Sigmoid colon (tissue), 7 donors: Measurements from ENCODE around the gene TPGS1. TPM values are rescaled to one million over a fixed set of nuclear protein-coding genes. Genes with fewer than 3 reads are reported as not detected.

Experiments
- DNase-seq: peaks from one replicate; pipeline ENCODE4 v3.0.0-alpha.2; 2019
- H3K27ac ChIP-seq, 4 donors: fragments of 200-600 bp; sonication (generic); one replicate each; pipeline ENCODE4 v1.5.1; 2016 to 2019; ENCODE audit warnings: mild to moderate bottlenecking in 1 of 4
- H3K27me3 ChIP-seq, 3 donors: fragments of 200-600 bp; sonication (generic); one replicate each; pipeline ENCODE4 v1.5.1; 2019; ENCODE audit warnings: mild to moderate bottlenecking in 1 of 3
- H3K36me3 ChIP-seq, 4 donors: fragments of 200-600 bp; sonication (generic); one replicate each; pipeline ENCODE4 v1.5.1; 2016 to 2019
- H3K4me1 ChIP-seq, 4 donors: fragments of 200-600 bp; sonication (generic); one replicate each; pipeline ENCODE4 v1.5.1; 2017 to 2019
- H3K4me3 ChIP-seq, 4 donors: fragments of 200-600 bp; sonication (generic); one replicate each; pipeline ENCODE4 v1.5.1; 2017 to 2019; ENCODE audit warnings: mild to moderate bottlenecking in 2 of 4, moderate library complexity in 1 of 4
- H3K9me3 ChIP-seq, 4 donors: fragments of 200-600 bp in 3 of 4; sonication (generic) in 3 of 4; one replicate each; pipeline versions ENCODE4 v1.5.1 to v1.6.1; 2013 to 2019
- EP300 ChIP-seq, 4 donors: sonication (generic); formaldehyde crosslinking; IDR thresholded peaks; one replicate each; pipeline ENCODE4 v1.6.1; 2017; ENCODE audit warnings: antibody characterized with exemption in 4 of 4
- POLR2A ChIP-seq, 2 donors: fragments of 450-650 bp; IDR thresholded peaks; one replicate each; pipeline ENCODE4 v1.6.1; 2016; ENCODE audit warnings: antibody characterized with exemption in 2 of 2, mild to moderate bottlenecking in 2 of 2, moderate library complexity in 2 of 2
- POLR2AphosphoS5 ChIP-seq, 4 donors: sonication (generic); formaldehyde crosslinking; IDR thresholded peaks; one replicate each; pipeline ENCODE4 v1.6.1; 2017; ENCODE audit warnings: antibody characterized with exemption in 4 of 4
- WGBS, 2 donors: extraction: QIAGEN DNeasy Blood & Tissue Kit; methylation state at CpG; one replicate each; pipeline ENCODE4 v1.1.7; 2013; 5-methylcytosine and 5-hydroxymethylcytosine counted together
- intact Hi-C: fragments of 100-400 bp; cut with DNase I; formaldehyde crosslinking; loops from one replicate; pipeline ENCODE4 v1.15.1; 2023
- polyA plus RNA-seq, 3 donors: library from polyadenylated mRNA; stranded (reverse); fragments of 200-250 nt; gene quantifications; one replicate each; pipeline ENCODE4 v1.2.3, GENCODE V29; 2013
- total RNA-seq, 4 donors: library from RNA; depleted of rRNA; stranded (reverse); fragments of >200 nt; gene quantifications; one replicate each; pipeline ENCODE4 v1.1.0, GENCODE V29; 2016
- TF ChIP-seq, protein P1 (sequence below), 4 experiments: fragments of 450-650 bp in 3 of 4; fragments of 200-600 bp in 1 of 4; IDR thresholded peaks; one replicate each; pipeline ENCODE4 v1.5.1; 2016 to 2019; ENCODE audit warnings: antibody characterized with exemption in 4 of 4, mild to moderate bottlenecking in 3 of 4, moderate library complexity in 2 of 4
- donor health status: healthy with polysubstance abuse.
- donor health status: Bipolar disorder and iron deficiency.
- donor health status: healthy.

TPGS1 gene
- total and polyA plus RNA-seq, 7 donors: 14.3 to 78.8 (median 36.3) TPM

DNA sequence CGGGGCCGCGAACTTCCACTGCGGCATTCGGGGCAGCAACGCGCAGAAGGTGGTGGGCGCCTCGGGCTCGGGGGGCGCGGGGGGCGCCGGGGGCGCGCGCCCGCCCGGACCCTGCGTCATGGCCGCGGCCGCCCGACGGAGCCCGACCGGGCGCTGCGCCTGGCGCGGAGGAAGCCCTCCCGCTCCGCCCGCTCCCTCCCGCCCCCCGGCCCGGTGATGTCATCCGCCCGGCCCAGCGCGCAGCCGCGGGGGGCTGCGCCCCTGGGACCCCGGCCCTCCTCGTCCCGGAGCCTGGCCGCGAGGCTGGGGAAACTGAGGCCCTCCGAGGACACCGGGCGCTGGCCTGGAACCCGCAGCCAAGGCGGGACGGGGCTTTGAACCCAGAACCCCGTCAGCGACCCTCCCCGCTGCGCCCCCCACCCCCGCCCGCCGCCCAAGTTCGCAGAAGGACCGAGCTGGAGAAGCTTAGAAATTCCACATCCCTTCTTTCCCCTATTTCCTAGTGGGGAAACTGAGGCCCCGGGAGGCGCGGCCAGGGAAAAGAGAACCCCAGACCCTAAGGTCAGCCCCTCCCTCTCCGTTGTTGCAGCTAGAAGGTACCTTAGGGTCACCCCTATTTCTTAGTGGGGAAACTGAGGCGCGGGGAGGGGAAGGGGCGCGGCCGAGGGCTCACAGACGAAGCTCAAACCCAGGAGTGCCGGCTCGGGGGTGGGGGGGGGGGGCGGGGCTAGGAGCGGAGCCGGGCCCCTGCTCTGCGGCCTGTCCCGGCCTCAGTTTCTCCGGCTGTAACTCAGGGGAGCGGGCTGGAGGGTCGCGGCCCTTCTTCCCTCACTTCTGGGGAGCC, 46.2 kb upstream of the TPGS1 start, which contains the start of gene SHC2:
SHC2 (minus strand) TSS at position 157 of the 844 bp plus-strand sequence; CDS start at position 120, 37 bp downstream.
- intact Hi-C loops: loop anchor here (2.0 kb wide), 1 partner anchor 46 kb away; the partner anchor contains the start of gene TPGS1
- 1 to 3% methylated on average over 84 to 85 of the region's 85 CpGs for WGBS, 2 donors
- H3K27ac ChIP-seq: peak within 1 kb of the TSS; percentile 82 to 90 (median 86)
- H3K4me3 ChIP-seq: peak within 1 kb of the TSS; percentile 67 to 92 (median 84)
- H3K4me1 ChIP-seq: peaks cover 0 to 21% (median 18%) of the 10 kb centered on the region in 4 donors
- peak; percentile 81 for DNase-seq
- H3K36me3 ChIP-seq: no peaks in the 10 kb centered on the region
- peak; percentile 25 to 70 (median 46) for TF ChIP-seq POLR2AphosphoS5 (IDR thresholded peaks at IDR 0.05)
- TF ChIP-seq, protein P1, sequence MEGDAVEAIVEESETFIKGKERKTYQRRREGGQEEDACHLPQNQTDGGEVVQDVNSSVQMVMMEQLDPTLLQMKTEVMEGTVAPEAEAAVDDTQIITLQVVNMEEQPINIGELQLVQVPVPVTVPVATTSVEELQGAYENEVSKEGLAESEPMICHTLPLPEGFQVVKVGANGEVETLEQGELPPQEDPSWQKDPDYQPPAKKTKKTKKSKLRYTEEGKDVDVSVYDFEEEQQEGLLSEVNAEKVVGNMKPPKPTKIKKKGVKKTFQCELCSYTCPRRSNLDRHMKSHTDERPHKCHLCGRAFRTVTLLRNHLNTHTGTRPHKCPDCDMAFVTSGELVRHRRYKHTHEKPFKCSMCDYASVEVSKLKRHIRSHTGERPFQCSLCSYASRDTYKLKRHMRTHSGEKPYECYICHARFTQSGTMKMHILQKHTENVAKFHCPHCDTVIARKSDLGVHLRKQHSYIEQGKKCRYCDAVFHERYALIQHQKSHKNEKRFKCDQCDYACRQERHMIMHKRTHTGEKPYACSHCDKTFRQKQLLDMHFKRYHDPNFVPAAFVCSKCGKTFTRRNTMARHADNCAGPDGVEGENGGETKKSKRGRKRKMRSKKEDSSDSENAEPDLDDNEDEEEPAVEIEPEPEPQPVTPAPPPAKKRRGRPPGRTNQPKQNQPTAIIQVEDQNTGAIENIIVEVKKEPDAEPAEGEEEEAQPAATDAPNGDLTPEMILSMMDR (IDR thresholded peaks at IDR 0.05): no peak
- H3K27me3 ChIP-seq: no peaks in the 10 kb centered on the region
- H3K9me3 ChIP-seq: no peaks in the 10 kb centered on the region

DNA sequence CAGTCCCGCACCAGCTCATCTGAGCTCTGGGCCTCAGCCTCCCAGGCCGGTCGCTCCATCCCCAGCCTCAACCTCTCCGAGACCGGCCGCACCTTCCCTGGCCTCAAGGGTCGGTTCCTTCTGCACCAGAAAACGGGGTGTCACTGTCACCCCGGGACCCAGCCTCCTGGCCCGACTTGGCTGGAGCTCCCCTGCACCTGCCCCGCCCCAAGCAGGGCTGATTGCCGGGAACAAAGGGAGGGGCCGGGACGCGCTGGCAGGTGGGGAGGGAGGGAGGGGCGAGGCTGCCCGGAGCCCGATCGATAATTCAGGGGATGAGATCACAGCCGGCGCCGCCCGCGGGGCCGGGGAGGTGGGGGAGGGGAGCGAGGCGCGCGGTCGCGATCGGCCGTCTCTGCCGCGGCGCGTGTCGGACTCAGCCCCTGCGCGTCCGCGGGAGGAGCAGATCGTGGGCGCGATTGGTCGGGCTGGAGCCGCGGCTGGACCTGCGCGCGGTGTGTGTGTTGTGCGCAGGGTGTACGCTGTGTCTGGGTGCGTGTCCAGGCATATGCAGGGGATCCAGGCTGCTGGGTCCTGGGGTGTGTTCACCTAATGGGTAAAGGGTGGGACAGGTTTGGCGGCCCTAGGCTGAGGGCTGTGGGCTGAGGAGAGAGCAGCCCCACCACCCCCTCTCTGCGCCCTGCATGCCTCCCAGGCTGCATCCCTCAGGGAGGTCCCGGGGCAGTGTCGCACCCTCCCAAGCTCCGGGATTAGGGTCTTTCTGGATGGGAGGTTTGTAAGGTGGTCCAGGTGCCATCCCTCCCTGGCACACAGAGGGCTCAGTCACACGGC, 45.4 kb upstream of the TPGS1 start:
- WGBS, 2 donors: 5 to 8% methylated on average over 60 of the region's 60 CpGs

GRCh38 chr19:463483-464207, 43.7 kb upstream of the TPGS1 start:
- TF ChIP-seq POLR2AphosphoS5 (IDR thresholded peaks at IDR 0.05) (no peak), POLR2A (IDR thresholded peaks at IDR 0.05) (no peak), EP300 (IDR thresholded peaks at IDR 0.05) (no peak)
- TF ChIP-seq, protein P1 (IDR thresholded peaks at IDR 0.05): no peak
- intact Hi-C loops: loop anchor here (2.0 kb wide), 1 partner anchor 17 kb away; no protein-coding TSS in a partner anchor
- Histone ChIP-seq H3K4me1 (peaks cover 0 to 21% (median 18%) of the 10 kb centered on the region in 4 donors), H3K9me3 (no peaks in the 10 kb centered on the region), H3K4me3 (no peak overlapping the region), H3K27ac (no peak overlapping the region), H3K36me3 (no peaks in the 10 kb centered on the region), H3K27me3 (no peaks in the 10 kb centered on the region)
- 85 to 86% methylated on average over 35 of the region's 35 CpGs for WGBS, 2 donors
- no peak for DNase-seq

More for the DNA sequence above, 45.4 kb upstream of the TPGS1 start:
- H3K4me1 ChIP-seq: peaks cover 0 to 21% (median 18%) of the 10 kb centered on the region in 4 donors
- peak overlapping the region; percentile 35 to 92 (median 84) for H3K4me3 ChIP-seq
- peak; percentile 80 for DNase-seq
- TF ChIP-seq EP300 (IDR thresholded peaks at IDR 0.05) (no peak), POLR2AphosphoS5 (IDR thresholded peaks at IDR 0.05) (no peak), POLR2A (IDR thresholded peaks at IDR 0.05) (no peak)
- TF ChIP-seq, protein P1 (IDR thresholded peaks at IDR 0.05): no peak
- H3K27ac ChIP-seq: peak overlapping the region; percentile 57 to 87 (median 68)
- no peaks in the 10 kb centered on the region for H3K9me3 ChIP-seq
- intact Hi-C loops: loop anchor here (2.0 kb wide), 2 partner anchors 19 to 45 kb away; partner anchors contain the start of gene TPGS1
- H3K36me3 ChIP-seq: no peaks in the 10 kb centered on the region
- H3K27me3 ChIP-seq: no peaks in the 10 kb centered on the region

DNA sequence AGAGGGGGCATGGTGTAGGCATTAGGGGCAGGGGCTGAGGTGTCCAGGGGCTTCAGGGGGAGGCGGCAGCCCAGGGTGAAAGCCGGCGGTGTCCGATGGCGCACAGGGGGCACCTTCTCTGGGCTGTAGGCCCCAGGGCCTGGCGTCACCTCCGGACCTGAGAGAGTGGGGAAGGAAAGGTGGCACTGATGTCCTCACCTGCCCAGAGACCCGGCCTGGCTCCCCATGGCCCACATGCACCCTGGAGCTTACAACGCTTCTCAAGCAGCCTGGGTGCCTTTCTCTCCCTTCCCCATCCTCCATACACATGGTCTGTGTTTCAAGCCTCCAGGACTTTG, 43.1 kb upstream of the TPGS1 start:
- intact Hi-C loops: no loop called here
- no peak for DNase-seq
- Histone ChIP-seq H3K4me1 (peaks cover 0 to 18% (median 17%) of the 10 kb centered on the region in 4 donors), H3K4me3 (no peak overlapping the region), H3K27me3 (no peaks in the 10 kb centered on the region), H3K36me3 (no peaks in the 10 kb centered on the region), H3K27ac (no peak overlapping the region), H3K9me3 (no peaks in the 10 kb centered on the region)
- TF ChIP-seq POLR2AphosphoS5 (IDR thresholded peaks at IDR 0.05) (no peak), POLR2A (IDR thresholded peaks at IDR 0.05) (no peak), EP300 (IDR thresholded peaks at IDR 0.05) (no peak)
- TF ChIP-seq, protein P1 (IDR thresholded peaks at IDR 0.05): no peak
- WGBS, 2 donors: 92 to 94% methylated on average over 9 of the region's 9 CpGs
